HEK293 (cell line): ENCODE results near the gene HOXA10.

Experiments
- CTCF ChIA-PET: fragments of 350-600 bp; formaldehyde crosslinking; extraction: SDS; loops from one replicate; lab custom pipeline; 2021; ENCODE audit warnings: antibody characterized with exemption; lab: Yijun Ruan, JAX
- POLR2A ChIA-PET: fragments of 300-600 bp; formaldehyde crosslinking; extraction: SDS; loops from one replicate; lab custom pipeline; 2020; ENCODE audit warnings: antibody characterized with exemption, inconsistent platforms; lab: Yijun Ruan, JAX
- H3K27ac ChIP-seq: fragments of 200-500 bp; sonication (Bioruptor generic); 2 replicates; pipeline ENCODE4 v1.5.1; 2014; ENCODE audit warnings: low read depth, low read length, control low read depth, inconsistent platforms; ENCODE audit errors: extremely low read depth
- H3K36me3 ChIP-seq, 2 experiments: fragments of 200-500 bp in 1 of 2; sonication (Bioruptor generic) in 1 of 2; 1 replicate in 1 of 2; 2 replicates in 1 of 2; pipeline ENCODE4 v1.5.1; 2014 to 2017; ENCODE audit warnings: inconsistent platforms in 2 of 2, low read length in 2 of 2; ENCODE audit not compliant: control insufficient read depth in 2 of 2, insufficient read depth in 1 of 2
- H3K4me1 ChIP-seq: fragments of 200-500 bp; sonication (Bioruptor generic); 2 replicates; pipeline ENCODE4 v1.5.1; 2014; ENCODE audit warnings: mild to moderate bottlenecking, low read length, inconsistent platforms; ENCODE audit not compliant: control insufficient read depth, insufficient read depth
- H3K4me3 ChIP-seq: 2 replicates; pipeline ENCODE4 v1.5.1; 2011; ENCODE audit warnings: low read depth, mild to moderate bottlenecking, control low read depth, low read length, moderate library complexity
- H3K9me3 ChIP-seq: fragments of 200-500 bp; sonication (Bioruptor generic); 2 replicates; pipeline ENCODE4 v1.5.1; 2014; ENCODE audit warnings: low read depth, low read length, inconsistent platforms; ENCODE audit not compliant: control insufficient read depth, insufficient read depth
- BCL11B ChIP-seq: fragments of 450-650 bp; formaldehyde crosslinking; IDR thresholded peaks from 2 replicates; pipeline ENCODE4 v1.5.1; 2016; ENCODE audit warnings: low read depth, missing biosample characterization, missing genetic modification characterization
- EGR2 ChIP-seq: fragments of 450-650 bp; formaldehyde crosslinking; IDR thresholded peaks from 2 replicates; pipeline ENCODE4 v1.5.1; 2016; ENCODE audit warnings: low read depth, missing biosample characterization, missing genetic modification characterization
- FEZF1 ChIP-seq: fragments of 450-650 bp; formaldehyde crosslinking; IDR thresholded peaks from 2 replicates; pipeline ENCODE4 v1.5.1; 2016; ENCODE audit warnings: missing biosample characterization, missing genetic modification characterization
- GLIS2 ChIP-seq: fragments of 450-650 bp; formaldehyde crosslinking; IDR thresholded peaks from 2 replicates; pipeline ENCODE4 v1.5.1; 2016; ENCODE audit warnings: missing biosample characterization, missing genetic modification characterization
- HIC1 ChIP-seq: fragments of 450-650 bp; formaldehyde crosslinking; IDR thresholded peaks from 2 replicates; pipeline ENCODE4 v1.5.1; 2016; ENCODE audit warnings: missing biosample characterization, missing genetic modification characterization
- KLF8 ChIP-seq: fragments of 450-650 bp; formaldehyde crosslinking; IDR thresholded peaks from 2 replicates; pipeline ENCODE4 v1.5.1; 2016; ENCODE audit warnings: missing biosample characterization, missing genetic modification characterization
- SP3 ChIP-seq: fragments of 450-650 bp; formaldehyde crosslinking; IDR thresholded peaks from 2 replicates; pipeline ENCODE4 v1.5.1; 2016; ENCODE audit warnings: missing biosample characterization, missing genetic modification characterization
- YY1 ChIP-seq: fragments of 450-650 bp; formaldehyde crosslinking; IDR thresholded peaks from 2 replicates; pipeline ENCODE4 v1.5.1; 2018; ENCODE audit warnings: missing biosample characterization, missing genetic modification characterization
- ZBTB26 ChIP-seq: fragments of 450-650 bp; formaldehyde crosslinking; optimal IDR thresholded peaks from 2 replicates; pipeline ENCODE3; 2016; ENCODE audit warnings: missing biosample characterization, mild to moderate bottlenecking, missing genetic modification characterization
- ZBTB48 ChIP-seq: fragments of 450-650 bp; formaldehyde crosslinking; IDR thresholded peaks from 2 replicates; pipeline ENCODE4 v1.5.1; 2016; ENCODE audit warnings: missing biosample characterization, missing genetic modification characterization
- ZFHX2 ChIP-seq: fragments of 450-650 bp; formaldehyde crosslinking; conservative IDR thresholded peaks from 2 replicates; pipeline ENCODE4 v1.5.1; 2016; ENCODE audit warnings: missing biosample characterization, missing genetic modification characterization
- ZFP37 ChIP-seq: fragments of 450-650 bp; formaldehyde crosslinking; IDR thresholded peaks from 2 replicates; pipeline ENCODE4 v1.5.1; 2016; ENCODE audit warnings: missing biosample characterization, missing genetic modification characterization
- ZNF24 ChIP-seq: fragments of 450-650 bp; formaldehyde crosslinking; IDR thresholded peaks from 2 replicates; pipeline ENCODE4 v1.5.1; 2016; ENCODE audit warnings: missing biosample characterization, missing genetic modification characterization
- ZNF266 ChIP-seq: fragments of 450-650 bp; formaldehyde crosslinking; IDR thresholded peaks from 2 replicates; pipeline ENCODE4 v1.5.1; 2016; ENCODE audit warnings: missing biosample characterization, missing genetic modification characterization, low read depth
- ZNF394 ChIP-seq: fragments of 450-650 bp; formaldehyde crosslinking; IDR thresholded peaks from 2 replicates; pipeline ENCODE4 v1.5.1; 2016; ENCODE audit warnings: missing biosample characterization, missing genetic modification characterization, mild to moderate bottlenecking, moderate library complexity, borderline replicate concordance
- ZNF426 ChIP-seq: fragments of 450-650 bp; formaldehyde crosslinking; IDR thresholded peaks from 2 replicates; pipeline ENCODE4 v1.5.1; 2017; ENCODE audit warnings: missing biosample characterization, missing genetic modification characterization, mild to moderate bottlenecking, inconsistent platforms, moderate library complexity
- ZNF473 ChIP-seq: fragments of 450-650 bp; formaldehyde crosslinking; IDR thresholded peaks from 2 replicates; pipeline ENCODE4 v1.5.1; 2017; ENCODE audit warnings: missing biosample characterization, missing genetic modification characterization
- ZNF518A ChIP-seq: fragments of 450-650 bp; formaldehyde crosslinking; conservative IDR thresholded peaks from 2 replicates; pipeline ENCODE4 v1.5.1; 2016; ENCODE audit warnings: low read depth, missing biosample characterization, missing genetic modification characterization
- ZNF544 ChIP-seq: fragments of 450-650 bp; formaldehyde crosslinking; IDR thresholded peaks from 2 replicates; pipeline ENCODE4 v1.5.0; 2017; ENCODE audit warnings: missing biosample characterization, missing genetic modification characterization
- ZNF610 ChIP-seq: fragments of 450-650 bp; formaldehyde crosslinking; IDR thresholded peaks from 2 replicates; pipeline ENCODE4 v1.5.1; 2016; ENCODE audit warnings: missing biosample characterization, missing genetic modification characterization, borderline replicate concordance
- ZNF623 ChIP-seq: fragments of 450-650 bp; formaldehyde crosslinking; IDR thresholded peaks from 2 replicates; pipeline ENCODE4 v1.5.1; 2016; ENCODE audit warnings: missing biosample characterization, missing genetic modification characterization
- ZNF639 ChIP-seq: fragments of 450-650 bp; formaldehyde crosslinking; IDR thresholded peaks from 2 replicates; pipeline ENCODE4 v1.5.1; 2016; ENCODE audit warnings: missing biosample characterization, missing genetic modification characterization
- ZNF660 ChIP-seq: fragments of 450-650 bp; IDR thresholded peaks from 2 replicates; pipeline ENCODE4 v1.5.1; 2018; ENCODE audit warnings: missing biosample characterization, mild to moderate bottlenecking, missing genetic modification characterization
- ZNF701 ChIP-seq: fragments of 450-650 bp; formaldehyde crosslinking; IDR thresholded peaks from 2 replicates; pipeline ENCODE4 v1.5.1; 2016; ENCODE audit warnings: missing biosample characterization, missing genetic modification characterization
- ZNF768 ChIP-seq: fragments of 450-650 bp; formaldehyde crosslinking; IDR thresholded peaks from 2 replicates; pipeline ENCODE4 v1.5.1; 2018; ENCODE audit warnings: missing biosample characterization, mild to moderate bottlenecking, missing genetic modification characterization
- ZNF830 ChIP-seq: fragments of 450-650 bp; IDR thresholded peaks from 2 replicates; pipeline ENCODE4 v1.5.0; 2018; ENCODE audit warnings: missing biosample characterization, missing genetic modification characterization, low read depth, mild to moderate bottlenecking, moderate library complexity
- ZSCAN30 ChIP-seq: fragments of 450-650 bp; IDR thresholded peaks from 2 replicates; pipeline ENCODE4 v1.5.1; 2018; ENCODE audit warnings: missing biosample characterization, mild to moderate bottlenecking, missing genetic modification characterization, moderate library complexity

Gene HOXA10

GRCh38 chr7:27184337-27185012, 10.4 kb upstream of the HOXA10 start:
- 0 out of 2 replicates have a peak, but pooled peaks have one; percentile 12 for TF ChIP-seq BCL11B (tag by site-specific recombination)
- TF ChIP-seq ZNF394 (tag by site-specific recombination), result peak; percentile 93
- no peak for TF ChIP-seq KLF8 (tag by site-specific recombination)
- peak; percentile 41; the same call in 1 of the 2 replicates for TF ChIP-seq HIC1
- TF ChIP-seq GLIS2 (tag by site-specific recombination), result no peak; the same call in 1 of the 2 replicates
- peak; percentile 91 for TF ChIP-seq ZNF768 (tag by site-specific recombination)
- TF ChIP-seq YY1 (tag by site-specific recombination), result 0 out of 2 replicates have a peak, but pooled peaks have one; percentile 58
- TF ChIP-seq ZNF701 (tag by site-specific recombination), result no peak
- TF ChIP-seq ZFP37 (tag by site-specific recombination), result peak; percentile 63; the same call in 1 of the 2 replicates
- 0 out of 2 replicates have a peak, but pooled peaks have one; percentile 10 for TF ChIP-seq ZNF660 (tag by site-specific recombination)
- TF ChIP-seq ZNF610 (tag by site-specific recombination), result no peak
- no peak for TF ChIP-seq ZNF544 (tag by site-specific recombination)
- peak; percentile 73 for TF ChIP-seq ZBTB26
- no peak for TF ChIP-seq ZNF473 (tag by site-specific recombination)
- no peak for TF ChIP-seq SP3 (tag by site-specific recombination)
- TF ChIP-seq ZBTB48 (tag by site-specific recombination), result 0 out of 2 replicates have a peak, but pooled peaks have one; percentile 15
- TF ChIP-seq ZNF623, result no peak
- no peak for TF ChIP-seq ZNF266 (tag by site-specific recombination)
- TF ChIP-seq ZNF639, result peak; percentile 33; the same call in 1 of the 2 replicates
- no peak for TF ChIP-seq ZNF830 (tag by site-specific recombination)
- no peak for TF ChIP-seq ZNF518A (tag by site-specific recombination)
- TF ChIP-seq ZFHX2 (tag by site-specific recombination), result peak; percentile 82
- peak; percentile 41; the same call in 1 of the 2 replicates for TF ChIP-seq EGR2 (tag by site-specific recombination)
- TF ChIP-seq ZNF24, result 0 out of 2 replicates have a peak, but pooled peaks have one; percentile 20
- no peak for TF ChIP-seq ZNF426
- TF ChIP-seq ZSCAN30 (tag by site-specific recombination), result peak; percentile 31; the same call in 1 of the 2 replicates
- TF ChIP-seq FEZF1 (tag by site-specific recombination), result peak; percentile 32; the same call in 1 of the 2 replicates
- TF ChIP-seq, all 188 proteins: peak for 15
- POLR2A ChIA-PET, result interaction anchor here (0.5 to 7.6 kb wide), 21 partner anchors 11 to 1328 kb away, joined by 3 to 237 read pairs (median 5); partner anchors contain the start of genes EVX1, HOXA10, HOXA13 and HOXA7
- Histone ChIP-seq H3K4me1 (peaks cover 47% of the 10 kb centered on the region), H3K9me3 (no peaks in the 10 kb centered on the region), H3K4me3 (peak overlapping the region; percentile 55), H3K27ac (peak overlapping the region; percentile 99), H3K36me3 (peaks cover 0 to 10% of the 10 kb centered on the region in 2 experiments; a peak in 2 of 3 replicates)
- CTCF ChIA-PET, result interaction anchor here (0.7 to 3.2 kb wide), 4 partner anchors 9 to 160 kb away, joined by 3 to 26 read pairs (median 5); no protein-coding TSS in a partner anchor
